Gastrocnemius medialis (tissue), 4 donors: Measurements from ENCODE around the gene SLX4IP. TPM values are rescaled to one million over a fixed set of nuclear protein-coding genes. Genes with fewer than 3 reads are reported as not detected.

Experiments
- ATAC-seq, 2 donors: fragments of 150-250 bp; one replicate each; pipeline ENCODE4 v1.9.1; 2016
- DNase-seq, 2 donors: peaks; one replicate each; pipeline ENCODE4 v3.0.0-alpha.2; 2019
- H3K27ac ChIP-seq, 4 donors: fragments of 200-600 bp; sonication (generic); 1 replicate in 1 of 4; 2 replicates in 3 of 4; pipeline ENCODE4 v1.5.1; 2016 to 2018; ENCODE audit warnings: mild to moderate bottlenecking in 2 of 4, moderate library complexity in 1 of 4
- H3K27me3 ChIP-seq, 3 donors: fragments of 200-600 bp; sonication (generic) in 2 of 3; 1 replicate in 1 of 3; 2 replicates in 2 of 3; pipeline versions ENCODE4 v1.5.1 to v1.6.0; 2016 to 2019; ENCODE audit warnings: mild to moderate bottlenecking in 1 of 3, moderate library complexity in 1 of 3
- H3K36me3 ChIP-seq, 2 donors: fragments of 200-600 bp; sonication (generic) in 1 of 2; one replicate each; pipeline ENCODE4 v1.5.1; 2017 to 2018
- H3K4me1 ChIP-seq, 2 donors: fragments of 200-600 bp; sonication (generic) in 1 of 2; one replicate each; pipeline ENCODE4 v1.5.1; 2016 to 2017; ENCODE audit warnings: mild to moderate bottlenecking in 2 of 2
- H3K4me3 ChIP-seq, 4 donors: fragments of 200-600 bp; sonication (generic) in 3 of 4; 1 replicate in 1 of 4; 2 replicates in 3 of 4; pipeline ENCODE4 v1.5.1; 2016 to 2019; ENCODE audit warnings: mild to moderate bottlenecking in 2 of 4
- H3K9me3 ChIP-seq, 3 donors: fragments of 200-600 bp; sonication (generic) in 2 of 3; 1 replicate in 1 of 3; 2 replicates in 2 of 3; pipeline ENCODE4 v1.5.1; 2016 to 2019
- POLR2A ChIP-seq, 2 donors: fragments of 450-650 bp; IDR thresholded peaks; one replicate each; pipeline ENCODE4 v1.6.1; 2017; ENCODE audit warnings: antibody characterized with exemption in 2 of 2, mild to moderate bottlenecking in 2 of 2, moderate library complexity in 2 of 2
- in situ Hi-C, 4 donors: fragments of 200-750 bp; cut with MboI; loops; one replicate each; pipeline versions ENCODE4 v1.15.0 to v1.8.0; 2017; ENCODE audit warnings: low sequenced_read_pairs in 4 of 4
- intact Hi-C: fragments of 100-400 bp; cut with DNase I; formaldehyde crosslinking; loops from one replicate; pipeline ENCODE4 v1.15.1; 2023; ENCODE audit warnings: low total_unique reads
- total RNA-seq, 4 donors: library from RNA; depleted of rRNA; stranded (reverse); fragments of >200 nt; gene quantifications; one replicate each; pipeline versions ENCODE4 v1.1.0 to v1.2.3, GENCODE V29; 2016
- TF ChIP-seq, protein P1 (sequence below), 5 experiments: fragments of 450-650 bp in 3 of 5; fragments of 200-600 bp in 2 of 5; sonication (generic) in 2 of 5; IDR thresholded peaks in 4 of 5; conservative IDR thresholded peaks in 1 of 5; 1 replicate in 4 of 5; 2 replicates in 1 of 5; pipeline ENCODE4 v1.5.1; 2016 to 2019; ENCODE audit warnings: antibody characterized with exemption in 5 of 5, mild to moderate bottlenecking in 3 of 5, moderate library complexity in 3 of 5

The SLX4IP gene
- total RNA-seq, 4 donors from 2014 or later: 0.22 to 1.3 (median 0.71) TPM

- in situ Hi-C loops (loop anchor here in 1 of 4 donors (25.0 kb wide), 1 partner anchor 1067 kb away; no protein-coding TSS in a partner anchor), intact Hi-C loops (loop anchor here (5.0 to 10.0 kb wide), 2 partner anchors 735 to 1072 kb away; no protein-coding TSS in a partner anchor)
- H3K4me3 ChIP-seq: no peak overlapping the region
- H3K36me3 ChIP-seq: no peaks in the 10 kb centered on the region
- TF ChIP-seq, protein P1, sequence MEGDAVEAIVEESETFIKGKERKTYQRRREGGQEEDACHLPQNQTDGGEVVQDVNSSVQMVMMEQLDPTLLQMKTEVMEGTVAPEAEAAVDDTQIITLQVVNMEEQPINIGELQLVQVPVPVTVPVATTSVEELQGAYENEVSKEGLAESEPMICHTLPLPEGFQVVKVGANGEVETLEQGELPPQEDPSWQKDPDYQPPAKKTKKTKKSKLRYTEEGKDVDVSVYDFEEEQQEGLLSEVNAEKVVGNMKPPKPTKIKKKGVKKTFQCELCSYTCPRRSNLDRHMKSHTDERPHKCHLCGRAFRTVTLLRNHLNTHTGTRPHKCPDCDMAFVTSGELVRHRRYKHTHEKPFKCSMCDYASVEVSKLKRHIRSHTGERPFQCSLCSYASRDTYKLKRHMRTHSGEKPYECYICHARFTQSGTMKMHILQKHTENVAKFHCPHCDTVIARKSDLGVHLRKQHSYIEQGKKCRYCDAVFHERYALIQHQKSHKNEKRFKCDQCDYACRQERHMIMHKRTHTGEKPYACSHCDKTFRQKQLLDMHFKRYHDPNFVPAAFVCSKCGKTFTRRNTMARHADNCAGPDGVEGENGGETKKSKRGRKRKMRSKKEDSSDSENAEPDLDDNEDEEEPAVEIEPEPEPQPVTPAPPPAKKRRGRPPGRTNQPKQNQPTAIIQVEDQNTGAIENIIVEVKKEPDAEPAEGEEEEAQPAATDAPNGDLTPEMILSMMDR (IDR thresholded peaks at IDR 0.05 in 4 of 5, conservative IDR thresholded peaks at IDR 0.05 in 1 of 5): no peak
- no peak for TF ChIP-seq POLR2A (IDR thresholded peaks at IDR 0.05)
- ATAC-seq (no peak), DNase-seq (no peak)
- H3K27me3 ChIP-seq: no peaks in the 10 kb centered on the region
- H3K27ac ChIP-seq: no peak overlapping the region
- H3K9me3 ChIP-seq: no peaks in the 10 kb centered on the region
- H3K4me1 ChIP-seq: peaks cover 10 to 33% of the 10 kb centered on the region in 2 donors
Measured at GRCh38 chr20:10470276-10470675, 35.2 kb downstream of the SLX4IP start.

GRCh38 chr20:10472871-10473270, 37.8 kb downstream of the SLX4IP start:
- H3K4me1 ChIP-seq: peaks cover 12 to 26% of the 10 kb centered on the region in 2 donors
- no peaks in the 10 kb centered on the region for H3K36me3 ChIP-seq
- no peak overlapping the region for H3K4me3 ChIP-seq
- TF ChIP-seq, protein P1 (IDR thresholded peaks at IDR 0.05 in 4 of 5, conservative IDR thresholded peaks at IDR 0.05 in 1 of 5): no peak
- TF ChIP-seq POLR2A (IDR thresholded peaks at IDR 0.05): no peak
- H3K27me3 ChIP-seq: no peaks in the 10 kb centered on the region
- H3K27ac ChIP-seq: no peak overlapping the region
- in situ Hi-C loops: loop anchor here in 1 of 4 donors (25.0 kb wide), 1 partner anchor 1064 kb away; no protein-coding TSS in a partner anchor
- intact Hi-C loops: loop anchor here (5.0 to 10.0 kb wide), 2 partner anchors 732 to 1069 kb away; no protein-coding TSS in a partner anchor
- DNase-seq (no peak), ATAC-seq (no peak)
- no peaks in the 10 kb centered on the region for H3K9me3 ChIP-seq

DNA sequence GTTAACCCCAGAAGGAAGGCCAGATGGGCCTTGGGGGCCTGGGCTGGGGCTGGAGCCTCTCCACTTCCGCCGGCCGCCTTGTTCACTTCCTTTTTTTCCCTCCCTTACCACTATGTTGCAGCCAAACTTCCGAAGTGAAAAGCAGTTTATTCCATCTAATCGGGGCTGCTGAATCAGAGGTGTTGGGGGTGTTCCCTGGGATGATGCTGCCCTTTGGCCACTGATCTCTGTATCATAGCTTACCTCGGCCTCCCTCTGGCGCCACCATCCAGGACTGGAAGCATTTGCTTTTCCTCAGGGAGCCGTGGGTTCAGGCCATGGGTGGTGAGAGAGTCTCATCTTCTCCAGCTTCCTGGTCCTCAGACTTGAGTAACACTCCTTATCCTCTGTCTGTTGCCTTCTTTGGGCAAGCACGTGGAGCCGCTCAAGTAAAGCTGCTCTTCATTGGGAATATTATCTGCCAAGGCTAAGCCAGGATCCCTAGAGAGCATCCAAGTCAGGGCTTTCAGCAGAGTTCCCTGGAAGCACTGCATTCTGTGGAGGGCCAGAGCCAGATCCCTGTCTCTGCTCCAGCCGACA, 39.6 kb downstream of the SLX4IP start:
- TF ChIP-seq POLR2A (IDR thresholded peaks at IDR 0.05): no peak
- TF ChIP-seq, protein P1 (IDR thresholded peaks at IDR 0.05 in 4 of 5, conservative IDR thresholded peaks at IDR 0.05 in 1 of 5): no peak
- no peaks in the 10 kb centered on the region for H3K36me3 ChIP-seq
- H3K27me3 ChIP-seq: no peaks in the 10 kb centered on the region
- DNase-seq (peak in 1 of 2 donors; percentile 53), ATAC-seq (peak; percentile 70 to 73)
- peaks cover 9 to 18% of the 10 kb centered on the region in 2 donors for H3K4me1 ChIP-seq
- intact Hi-C loops: loop anchor here (5.0 to 10.0 kb wide), 2 partner anchors 730 to 1068 kb away; no protein-coding TSS in a partner anchor
- in situ Hi-C loops: loop anchor here in 1 of 4 donors (25.0 kb wide), 1 partner anchor 1063 kb away; no protein-coding TSS in a partner anchor
- peak overlapping the region; percentile 12 to 70 (median 32) for H3K27ac ChIP-seq
- H3K4me3 ChIP-seq: no peak overlapping the region
- no peaks in the 10 kb centered on the region for H3K9me3 ChIP-seq

GRCh38 chr20:10475225-10475624, 40.1 kb downstream of the SLX4IP start:
- TF ChIP-seq, protein P1 (IDR thresholded peaks at IDR 0.05 in 4 of 5, conservative IDR thresholded peaks at IDR 0.05 in 1 of 5): no peak
- no peak for TF ChIP-seq POLR2A (IDR thresholded peaks at IDR 0.05)
- Histone ChIP-seq H3K27ac (peak overlapping the region; percentile 12 to 70 (median 32)), H3K4me3 (no peak overlapping the region), H3K36me3 (no peaks in the 10 kb centered on the region), H3K4me1 (peaks cover 5 to 15% of the 10 kb centered on the region in 2 donors), H3K9me3 (no peaks in the 10 kb centered on the region), H3K27me3 (no peaks in the 10 kb centered on the region)
- intact Hi-C loops: loop anchor here (10.0 kb wide), 1 partner anchor 730 kb away; no protein-coding TSS in a partner anchor
- ATAC-seq (no peak), DNase-seq (no peak)
- in situ Hi-C loops: no loop called here
